IPS-11a (cell line): ENCODE data around the gene PLAC9.

Source experiments
- H3K4me3 ChIP-seq: one replicate; pipeline ENCODE4 v1.5.1; 2013; ENCODE audit warnings: low read depth, low read length, control low read depth

The PLAC9 gene

DNA sequence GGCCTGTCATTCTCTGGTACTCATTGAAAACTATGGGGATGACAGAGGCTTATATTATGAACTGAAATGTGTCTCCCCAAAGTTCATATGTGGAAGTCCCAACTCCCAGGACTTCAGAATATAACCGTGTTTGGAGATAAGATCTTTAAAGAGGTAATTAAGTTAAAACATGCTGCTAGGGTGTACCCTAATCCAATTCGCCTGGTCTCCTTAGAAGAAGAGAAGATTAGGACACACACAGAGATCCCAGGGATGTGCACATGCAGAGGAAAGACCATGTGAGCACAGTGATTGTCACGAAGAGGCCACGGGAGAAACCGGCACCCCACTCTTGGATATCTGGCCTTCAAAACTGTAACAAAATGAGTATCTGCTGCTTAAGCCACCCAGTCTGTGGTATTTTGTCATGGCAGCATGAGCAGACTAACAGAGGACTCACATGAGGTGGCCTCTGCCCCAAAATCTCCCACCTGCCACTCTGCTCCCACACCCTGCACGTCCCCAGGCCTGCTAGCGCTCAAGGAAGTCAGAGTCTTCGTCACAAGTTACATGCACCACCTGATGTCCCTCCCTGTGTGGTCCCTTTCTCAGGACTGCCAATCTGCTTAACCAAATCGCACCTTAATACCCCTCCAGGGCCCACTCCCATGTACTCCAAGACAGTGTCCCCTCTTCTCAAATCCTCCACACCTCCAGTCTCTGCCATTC, 26.8 kb downstream of the PLAC9 start:
- no peak overlapping the region for H3K4me3 ChIP-seq

DNA sequence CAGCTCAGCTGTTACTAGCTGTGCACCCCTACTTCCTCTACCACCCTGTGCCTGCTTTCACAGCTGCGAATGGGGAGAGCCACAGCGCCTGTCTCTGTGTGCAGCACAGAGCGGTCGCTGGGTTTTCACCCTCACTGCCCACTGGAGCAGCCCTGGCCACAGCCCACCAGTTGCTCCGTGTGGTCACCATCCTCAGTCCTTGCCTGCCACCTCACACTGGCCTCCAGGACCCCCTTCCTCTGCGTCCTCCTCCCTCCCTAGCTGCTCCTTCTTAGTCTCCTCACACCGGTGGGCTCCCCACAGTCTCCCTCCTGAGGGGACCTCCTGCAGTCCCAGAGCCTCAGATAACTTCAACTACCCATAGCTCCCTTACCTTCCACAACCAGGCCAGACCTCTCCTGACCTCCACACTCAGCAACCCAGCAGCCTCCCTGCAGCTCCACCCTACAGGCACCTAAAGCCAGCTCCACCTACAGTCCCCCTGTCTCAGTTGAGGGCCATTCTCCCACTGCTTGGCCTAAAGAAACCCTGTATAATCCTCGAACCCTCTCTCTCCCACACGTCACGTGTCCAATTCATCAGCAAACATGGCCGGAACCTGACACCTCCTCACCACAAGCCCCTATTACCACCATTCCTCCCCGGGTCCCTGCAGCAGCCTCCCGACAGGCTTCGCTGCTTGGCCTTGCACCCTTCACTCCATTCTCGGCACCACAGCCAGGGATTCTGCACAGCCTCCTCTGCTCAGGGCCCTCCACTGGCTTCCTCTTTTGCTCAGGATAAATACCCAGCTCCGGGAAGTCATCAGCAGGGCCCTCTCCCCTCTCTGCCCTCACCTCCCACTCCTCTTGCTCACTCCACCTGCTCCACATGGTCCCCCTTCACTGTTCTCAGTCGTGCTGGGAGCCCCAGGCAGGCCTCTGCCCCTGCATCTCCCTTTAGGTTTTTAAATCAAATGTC, 28.1 kb downstream of the PLAC9 start:
- H3K4me3 ChIP-seq, result no peak overlapping the region

DNA sequence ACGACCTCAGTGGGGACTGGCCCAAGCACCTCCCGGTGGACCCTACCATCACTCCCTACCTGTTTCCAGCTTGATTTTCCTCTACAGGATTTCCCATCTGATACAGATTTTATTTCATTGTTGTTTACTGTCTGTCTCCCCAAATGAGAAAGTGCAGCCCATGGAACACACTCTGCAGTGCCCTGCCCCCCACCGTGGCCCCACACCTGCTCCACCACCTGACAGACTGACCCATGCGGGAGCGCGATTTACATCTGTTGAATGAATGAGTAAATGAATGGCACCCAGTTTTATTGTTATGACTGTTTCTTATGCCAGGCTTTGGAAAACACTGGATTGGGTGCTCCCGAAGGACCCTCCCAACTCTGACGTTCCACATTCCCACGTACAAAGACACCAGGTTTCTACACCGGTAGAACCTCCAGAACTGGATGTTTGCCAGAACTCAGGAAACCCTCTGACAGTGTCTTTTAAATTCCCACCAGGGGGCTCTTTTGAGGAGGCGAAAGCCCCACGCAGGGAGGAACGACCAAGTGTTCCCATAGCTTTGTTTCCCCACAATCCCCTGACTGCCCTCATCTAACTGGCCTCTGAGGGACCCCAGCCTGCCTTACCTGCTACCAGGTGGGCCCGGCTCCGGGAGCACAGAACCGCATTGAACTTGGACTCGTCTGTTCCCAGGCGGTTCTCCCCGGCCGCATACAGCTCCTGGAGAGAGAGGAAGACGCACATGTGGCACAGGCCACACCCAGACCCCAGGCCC, 29.0 kb downstream of the PLAC9 start:
- no peak overlapping the region for H3K4me3 ChIP-seq

DNA sequence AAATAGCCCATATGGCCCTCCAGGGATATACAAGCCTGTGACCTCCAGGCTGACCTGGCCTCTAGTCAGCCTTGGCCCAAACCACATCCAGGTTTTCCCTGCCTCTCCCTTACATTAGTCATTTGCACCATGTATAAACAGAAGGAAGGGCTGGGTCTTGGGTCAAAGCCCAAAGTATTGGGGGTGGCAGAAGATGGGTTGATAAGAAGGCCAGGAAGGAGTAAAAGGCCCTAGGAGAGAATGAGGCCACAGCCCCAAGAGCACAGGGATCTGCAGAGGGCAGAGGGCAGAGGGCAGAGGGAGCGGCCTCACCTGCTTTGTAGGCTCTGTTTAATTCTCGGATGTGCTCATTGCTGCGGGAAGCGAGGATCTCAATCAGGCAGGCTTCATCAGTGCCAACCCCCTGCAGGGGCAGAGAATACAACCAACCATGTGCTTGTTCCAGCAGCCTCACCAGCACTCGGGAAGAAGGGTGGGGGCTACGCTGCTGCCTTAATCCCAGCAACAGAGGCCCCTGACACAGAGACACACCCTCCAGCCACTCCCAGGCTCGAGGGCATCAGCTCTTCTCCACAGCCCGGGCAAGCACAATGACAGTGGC, 31.3 kb downstream of the PLAC9 start:
- no peak overlapping the region for H3K4me3 ChIP-seq

DNA sequence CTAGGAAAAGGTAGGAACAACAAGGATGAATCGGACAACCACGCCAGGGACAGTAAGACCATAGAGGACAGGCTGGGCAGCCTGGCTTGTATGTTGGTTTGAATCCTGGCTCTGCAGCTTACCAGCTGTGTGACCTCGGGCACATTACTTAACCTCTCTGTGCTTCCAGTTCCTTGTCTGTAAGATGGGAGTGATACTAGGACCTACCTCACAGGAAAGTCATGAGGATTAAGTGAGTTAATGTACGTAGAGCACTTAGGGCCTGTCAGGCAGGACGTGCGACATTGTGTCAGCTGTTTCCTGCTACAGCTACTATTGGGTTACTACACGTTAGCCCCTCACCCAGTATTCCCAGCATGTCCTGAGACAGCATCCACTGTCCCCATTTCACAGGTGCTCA, 32.1 kb downstream of the PLAC9 start:
- no peak overlapping the region for H3K4me3 ChIP-seq

DNA sequence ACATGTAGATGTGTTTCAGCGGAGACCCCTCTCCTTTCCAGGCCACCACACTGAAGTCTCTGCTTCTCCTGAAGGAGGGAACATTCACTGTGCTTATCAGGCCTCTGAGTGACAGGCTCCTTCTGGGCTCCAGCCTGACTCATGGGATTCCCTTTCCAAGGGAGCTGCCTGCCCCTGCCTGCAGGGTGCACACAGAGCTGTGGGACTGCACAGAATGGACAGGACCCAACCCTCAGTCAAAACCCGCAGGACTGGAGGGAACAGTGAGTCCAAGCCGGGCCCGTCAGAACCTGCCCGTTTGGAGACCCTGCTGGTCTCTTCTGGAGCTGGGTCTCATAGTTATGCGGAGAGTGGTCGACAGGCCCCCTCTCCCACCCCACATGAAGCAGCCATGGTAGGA, 32.6 kb downstream of the PLAC9 start:
- no peak overlapping the region for H3K4me3 ChIP-seq

DNA sequence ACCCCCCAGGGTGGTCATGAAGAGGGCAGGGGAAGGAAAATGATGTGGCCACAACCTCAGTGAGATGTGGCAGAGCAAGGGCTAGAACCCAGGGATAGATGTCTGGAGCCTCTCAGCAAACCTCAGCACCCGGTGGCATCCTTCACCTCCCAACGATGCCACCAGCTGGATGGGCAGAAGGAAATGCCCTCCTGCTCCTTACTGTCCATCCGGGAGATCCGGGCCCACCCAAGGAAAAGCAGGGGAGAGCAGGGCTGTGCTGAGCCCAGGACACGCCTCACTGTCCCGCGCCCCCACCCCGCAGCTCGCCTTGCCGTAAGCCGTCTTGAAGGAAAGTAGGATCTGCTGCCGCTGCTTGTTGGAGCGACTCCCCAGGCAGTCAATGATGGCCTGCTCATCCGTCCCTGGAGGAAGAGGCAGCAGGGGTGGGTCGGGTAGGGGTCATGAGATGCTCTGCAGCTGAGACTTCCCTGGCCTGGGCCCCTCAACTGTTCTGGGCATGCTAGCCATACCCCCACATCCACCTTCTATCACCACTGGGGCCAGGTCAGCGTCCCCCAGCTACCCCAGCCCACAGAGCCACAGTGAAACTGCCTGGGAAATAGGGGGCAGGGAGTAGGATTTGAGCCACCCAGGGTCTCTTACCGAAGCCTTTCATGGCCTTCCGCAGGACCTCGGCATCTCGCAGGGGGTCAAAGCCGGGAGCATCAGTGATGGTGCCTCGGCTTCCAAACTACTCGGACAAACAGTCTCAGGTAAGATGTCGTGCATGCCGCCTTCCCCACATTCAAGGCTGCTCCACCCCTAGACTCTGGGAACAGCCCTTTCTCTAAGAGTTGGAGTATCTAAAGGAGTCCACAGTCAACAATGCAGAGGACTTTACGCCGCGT, 34.3 kb downstream of the PLAC9 start:
- no peak overlapping the region for H3K4me3 ChIP-seq

DNA sequence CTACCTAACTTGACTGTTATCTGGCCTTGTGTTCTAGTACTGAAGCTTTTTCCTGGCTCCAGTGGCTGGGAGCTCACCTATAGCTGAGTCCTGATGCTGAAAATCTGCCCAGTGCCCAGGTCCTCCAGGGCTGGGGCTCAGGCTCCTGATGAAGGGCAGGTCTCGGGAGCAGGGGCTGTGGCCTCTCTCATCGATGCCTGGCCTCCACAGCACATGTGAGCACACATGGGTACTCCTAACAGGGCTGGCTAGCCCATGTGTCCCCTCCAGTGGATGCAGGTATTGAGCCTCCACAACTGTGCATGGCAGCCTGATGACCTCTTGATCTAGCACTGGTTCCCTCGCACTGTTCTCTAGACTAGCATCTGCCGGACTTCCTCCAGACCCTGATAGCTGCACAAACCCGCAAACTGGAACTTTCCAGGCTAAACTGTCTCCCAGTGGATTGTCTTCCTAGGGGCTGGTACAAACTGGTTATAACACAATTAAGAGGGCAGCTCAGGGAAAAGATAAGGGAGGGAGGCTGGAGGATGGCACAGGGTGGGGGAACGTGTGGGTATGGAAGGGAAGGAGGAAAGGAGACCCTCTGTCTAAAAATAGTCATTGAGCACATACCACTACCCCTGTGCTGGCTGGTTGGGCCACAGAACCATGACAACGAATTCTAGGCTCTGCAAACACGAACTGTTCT, 35.1 kb downstream of the PLAC9 start:
- H3K4me3 ChIP-seq, result no peak overlapping the region

DNA sequence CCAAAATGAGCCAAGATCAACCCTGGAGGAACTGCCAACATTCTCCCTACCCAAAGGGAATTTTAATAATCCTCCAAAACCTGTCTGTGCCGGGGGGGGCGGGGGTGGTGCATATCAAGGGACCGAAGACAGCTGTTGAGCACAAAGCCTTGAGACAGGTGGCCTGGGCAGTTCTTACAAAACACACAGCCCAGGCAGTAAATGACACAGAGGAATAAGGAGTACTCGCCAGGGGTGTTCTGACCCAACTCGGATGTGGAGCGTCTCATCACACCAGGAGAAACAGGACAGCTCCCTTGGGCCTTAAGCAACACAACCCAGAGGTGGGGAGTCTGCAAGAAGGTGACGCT, 35.6 kb downstream of the PLAC9 start:
- H3K4me3 ChIP-seq, result no peak overlapping the region

DNA sequence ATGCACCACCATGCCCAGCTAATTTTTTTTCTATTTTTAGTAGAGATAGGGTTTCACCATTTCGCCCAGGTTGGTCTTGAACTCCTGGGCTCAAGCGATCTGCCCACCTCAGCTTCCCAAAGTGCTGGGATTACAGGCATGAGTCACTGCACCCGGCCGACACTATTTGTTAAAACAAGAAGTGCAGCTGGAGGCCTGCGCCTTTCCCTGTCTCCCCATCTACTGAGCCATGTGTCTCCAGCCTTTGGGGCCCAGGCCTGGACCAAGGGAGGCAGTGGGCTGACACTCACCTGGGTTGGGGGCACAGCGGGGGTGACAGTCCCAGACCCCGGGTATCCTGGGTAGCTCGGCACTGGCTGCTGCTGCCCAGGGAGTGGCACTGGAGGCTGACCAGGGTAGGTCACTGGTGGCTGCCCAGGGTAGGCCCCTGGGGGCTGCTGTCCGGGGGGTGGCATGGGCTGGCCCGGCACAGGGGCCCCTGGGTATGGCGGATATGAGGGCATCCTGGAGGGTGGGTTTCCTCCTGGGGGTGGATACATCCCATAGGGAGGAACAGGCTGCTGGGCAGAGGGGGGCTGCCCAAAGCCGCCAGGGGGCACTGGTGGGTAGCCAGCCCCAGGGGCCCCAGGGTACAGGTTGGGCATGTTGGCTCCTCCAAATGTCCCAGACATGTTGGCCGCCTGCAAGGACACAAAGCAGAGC, 36.3 kb downstream of the PLAC9 start:
- no peak overlapping the region for H3K4me3 ChIP-seq

DNA sequence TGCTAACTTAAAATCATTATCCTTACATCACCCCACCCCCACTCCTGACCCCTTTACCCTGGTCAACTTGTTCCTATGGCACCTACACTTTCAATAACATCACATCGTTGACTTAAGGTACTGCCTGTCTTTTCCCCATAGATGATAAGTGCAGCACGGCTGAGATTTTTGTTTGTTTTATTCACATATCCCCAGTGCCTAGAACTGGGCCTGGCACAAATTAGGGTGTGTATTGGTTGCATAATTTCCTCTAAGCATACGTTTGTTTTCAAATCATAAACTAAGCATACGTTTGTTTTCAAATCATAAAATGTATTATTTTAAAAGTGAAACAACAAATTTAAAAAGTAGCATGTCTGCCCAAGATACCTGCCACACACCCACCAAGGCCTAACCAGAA, 37.5 kb downstream of the PLAC9 start:
- H3K4me3 ChIP-seq, result no peak overlapping the region

DNA sequence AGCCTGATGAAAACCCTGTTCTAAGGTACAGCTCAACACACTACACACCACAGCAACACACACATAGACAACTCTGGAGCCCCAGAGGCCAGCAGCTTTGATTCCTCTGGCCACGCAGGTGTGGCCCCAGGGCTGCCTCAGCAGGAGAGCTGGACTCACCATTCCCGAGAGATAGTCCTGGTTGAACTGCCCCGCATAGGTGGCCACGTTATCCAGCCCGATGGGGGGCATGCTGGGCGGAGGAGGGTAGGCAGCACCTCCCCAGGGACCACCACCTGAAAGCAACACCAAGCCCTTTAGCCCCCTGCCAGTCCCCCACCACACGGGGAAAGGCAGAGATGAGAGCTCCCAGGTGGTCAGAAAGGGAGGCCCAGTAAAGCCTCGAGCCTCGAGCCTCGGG, 38.1 kb downstream of the PLAC9 start:
- no peak overlapping the region for H3K4me3 ChIP-seq

DNA sequence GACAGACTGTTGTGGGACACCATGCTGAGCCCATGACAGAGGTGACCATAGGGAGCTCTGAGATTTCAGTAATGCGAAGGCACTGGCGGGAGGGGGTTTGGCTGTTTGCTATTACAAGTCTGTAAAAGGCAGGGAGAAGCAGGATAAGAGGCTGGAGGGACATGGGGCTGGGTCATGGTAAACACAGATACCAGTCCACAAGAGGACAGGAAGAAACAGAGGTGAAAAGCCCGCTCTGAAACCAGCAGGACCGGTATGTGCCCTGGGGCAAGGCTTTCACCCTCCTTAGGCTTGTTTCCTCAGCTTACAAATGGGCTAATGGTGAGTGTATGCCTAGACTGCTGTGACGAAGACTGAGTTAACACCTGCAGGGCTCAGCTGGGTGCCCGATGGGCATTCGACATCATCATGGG, 38.7 kb downstream of the PLAC9 start:
- H3K4me3 ChIP-seq, result no peak overlapping the region

DNA sequence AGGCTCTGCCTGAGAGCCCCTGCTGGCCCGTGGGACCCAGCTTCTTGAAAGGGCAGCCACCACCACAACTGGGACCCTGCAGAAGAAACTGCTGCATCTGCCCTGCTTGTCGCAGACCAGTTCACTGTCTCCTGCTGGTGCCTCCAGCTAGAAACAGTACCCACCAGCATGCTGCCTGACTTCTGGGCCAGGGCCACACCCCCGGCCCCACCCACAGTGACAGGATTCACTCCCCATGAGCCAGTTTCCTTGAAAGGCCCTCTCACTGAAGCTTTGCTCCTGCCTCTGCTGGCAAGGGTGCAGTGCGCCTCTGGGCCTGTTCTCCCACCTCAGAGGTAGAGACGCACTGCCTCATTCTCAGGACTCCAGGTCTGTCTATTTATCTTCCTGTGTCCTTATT, 40.4 kb downstream of the PLAC9 start:
- H3K4me3 ChIP-seq, result no peak overlapping the region

DNA sequence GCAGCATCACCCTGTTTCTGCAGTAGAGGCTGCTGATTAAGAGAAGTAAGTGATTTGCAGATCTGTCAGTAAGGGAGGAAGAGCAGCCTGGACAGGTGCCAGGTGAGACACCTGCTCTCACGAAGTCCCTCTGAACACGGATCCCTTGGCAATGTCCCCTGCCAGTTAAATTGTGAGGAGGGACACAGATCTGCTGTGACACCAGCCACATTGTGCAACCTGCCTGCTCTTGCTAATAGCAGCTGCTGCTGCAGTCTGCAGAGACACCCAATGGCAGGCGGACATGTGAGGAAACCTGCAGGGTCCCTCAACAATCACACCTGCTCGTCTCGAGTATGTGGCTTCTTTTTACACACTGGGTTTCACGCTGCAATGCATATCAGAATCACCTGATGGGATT, 40.9 kb downstream of the PLAC9 start:
- H3K4me3 ChIP-seq, result no peak overlapping the region

DNA sequence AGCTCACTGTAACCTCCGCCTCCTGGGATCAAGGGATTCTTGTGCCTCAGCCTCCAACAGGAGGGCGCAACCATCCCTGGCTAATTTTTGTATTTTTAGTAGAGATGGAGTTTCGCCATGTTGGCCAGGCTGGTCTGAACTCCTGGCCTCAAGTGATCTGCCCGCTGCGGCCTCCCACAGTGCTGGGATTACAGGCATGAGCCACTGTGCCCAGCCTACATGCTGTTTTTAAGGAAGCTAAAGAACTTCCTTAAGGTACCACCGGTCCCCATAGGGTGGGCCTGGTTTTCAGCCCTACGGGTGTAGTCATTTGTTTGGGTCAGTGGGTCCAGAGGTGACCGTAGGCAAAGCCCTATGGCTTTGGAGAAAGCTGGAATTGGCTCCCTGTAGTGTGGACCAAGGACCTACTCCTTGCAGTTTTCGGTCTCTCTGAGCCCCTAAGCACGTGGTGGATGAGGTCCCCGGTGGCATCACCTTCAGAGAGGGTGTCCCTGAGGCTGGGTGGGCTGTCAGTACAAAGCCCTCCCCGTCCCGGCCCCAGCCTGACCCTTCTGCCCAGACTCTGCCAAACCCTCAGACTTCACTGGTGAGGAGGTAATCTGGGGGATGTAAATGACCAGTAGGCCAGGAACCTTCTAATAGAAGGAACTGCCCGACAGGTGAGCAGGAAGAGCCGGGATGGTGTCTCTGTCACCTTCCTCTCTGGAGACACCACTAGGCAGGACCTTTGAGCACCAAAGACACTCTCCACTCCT, 42.3 kb downstream of the PLAC9 start:
- H3K4me3 ChIP-seq, result no peak overlapping the region

DNA sequence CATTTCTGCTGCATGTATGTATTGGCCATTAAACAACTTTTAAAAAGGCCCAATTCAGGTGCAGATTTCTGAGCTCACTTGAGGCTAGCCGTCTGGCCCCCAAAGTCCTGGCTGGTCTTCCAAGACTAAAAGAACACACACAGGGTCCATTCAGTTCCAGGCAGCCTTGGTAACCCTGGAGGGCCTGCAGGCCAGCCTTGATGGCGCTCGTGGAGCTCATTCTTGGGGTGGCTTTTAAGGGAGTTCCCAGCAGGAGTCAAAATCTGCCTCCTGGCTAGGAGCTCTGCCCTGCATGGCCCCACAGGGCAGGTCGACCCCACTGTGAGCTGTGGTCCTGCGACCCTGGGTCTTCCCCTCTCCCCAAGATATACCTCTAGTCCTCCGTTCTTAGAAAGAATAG, 44.0 kb downstream of the PLAC9 start:
- no peak overlapping the region for H3K4me3 ChIP-seq
